B cell (primary cell): ENCODE measurements around the gene PACSIN2. TPM values are rescaled to one million over a fixed set of nuclear protein-coding genes. Genes with fewer than 3 reads are reported as not detected.

Experiments
- ATAC-seq: fragments of 200-7000 bp; cut with Tn5 transposase; one replicate; pipeline ENCODE4 v1.10.0; 2021; ENCODE audit warnings: low read depth, mild to moderate bottlenecking, moderate number of reproducible peaks, moderate library complexity
- CTCF ChIA-PET: fragments of 350-600 bp; sonication (Branson Sonifier 250); formaldehyde crosslinking; loops from one replicate; lab custom pipeline; 2021; ENCODE audit warnings: antibody characterized with exemption, inconsistent platforms; lab: Charles Lee
- POLR2A ChIA-PET: fragments of 350-600 bp; sonication (Branson Sonifier 250); formaldehyde crosslinking; loops from one replicate; lab custom pipeline; 2021; ENCODE audit warnings: antibody characterized with exemption; lab: Charles Lee
- DNase-seq: peaks from one replicate; pipeline ENCODE4 v3.0.0; 2013
- H2AFZ ChIP-seq: 2 replicates; pipeline ENCODE4 v1.6.1; 2012; ENCODE audit warnings: mild to moderate bottlenecking, low read depth, low read length; ENCODE audit not compliant: insufficient read depth, poor library complexity, severe bottlenecking
- H3K27ac ChIP-seq, 2 donors: 1 replicate in 1 of 2; 2 replicates in 1 of 2; pipeline ENCODE4 v1.5.1; 2012 to 2013; ENCODE audit warnings: low read length in 2 of 2, mild to moderate bottlenecking in 2 of 2, moderate library complexity in 1 of 2
- H3K27me3 ChIP-seq, 4 experiments: fragments of 200-600 bp in 1 of 4; sonication (generic) in 1 of 4; replicated peaks in 1 of 4; 1 replicate in 2 of 4; 2 replicates in 2 of 4; pipeline versions ENCODE4 v1.6.1 to v1.7.0; 2013 to 2016; ENCODE audit warnings: low read length in 3 of 4, mild to moderate bottlenecking in 2 of 4, mixed read lengths in 1 of 4, moderate library complexity in 1 of 4; ENCODE audit not compliant: insufficient read depth in 4 of 4, control insufficient read depth in 3 of 4; ENCODE audit errors: control extremely low read depth in 1 of 4
- H3K36me3 ChIP-seq, 2 experiments: replicated peaks in 1 of 2; 1 replicate in 1 of 2; 2 replicates in 1 of 2; pipeline versions ENCODE4 v1.6.1 to v1.7.1; 2013; ENCODE audit warnings: low read length in 1 of 2; ENCODE audit not compliant: insufficient read depth in 2 of 2, control insufficient read depth in 1 of 2; ENCODE audit errors: control extremely low read depth in 1 of 2, extremely low read depth in 1 of 2
- H3K4me1 ChIP-seq, 2 donors: fragments of 200-600 bp in 1 of 2; sonication (generic) in 1 of 2; 1 replicate in 1 of 2; 2 replicates in 1 of 2; pipeline versions ENCODE4 v1.5.1 to v1.6.1; 2013 to 2017; ENCODE audit warnings: low read length in 2 of 2; ENCODE audit not compliant: control insufficient read depth in 2 of 2, insufficient read depth in 2 of 2
- H3K4me2 ChIP-seq: replicated peaks from 2 replicates; pipeline ENCODE3; 2012; ENCODE audit warnings: mild to moderate bottlenecking, low read depth, low read length; ENCODE audit not compliant: poor library complexity, severe bottlenecking
- H3K4me3 ChIP-seq, 5 experiments: fragments of 200-600 bp in 1 of 5; sonication (generic) in 1 of 5; 1 replicate in 3 of 5; 2 replicates in 2 of 5; pipeline versions ENCODE4 v1.5.1 to v1.7.0; 2011 to 2016; ENCODE audit warnings: low read length in 4 of 5, mild to moderate bottlenecking in 4 of 5, low read depth in 2 of 5, control low read depth in 1 of 5, moderate library complexity in 1 of 5; ENCODE audit not compliant: insufficient read depth in 1 of 5; ENCODE audit errors: control extremely low read depth in 1 of 5, extremely low read depth in 1 of 5
- H3K79me2 ChIP-seq: fragments of 200-600 bp; sonication (generic); one replicate; pipeline ENCODE4 v1.6.0; 2016; ENCODE audit warnings: low read length; ENCODE audit not compliant: control insufficient read depth, insufficient read depth
- H3K9ac ChIP-seq: fragments of 200-600 bp; sonication (generic); 2 replicates; pipeline ENCODE4 v1.6.1; 2017; ENCODE audit warnings: mild to moderate bottlenecking, low read length, moderate library complexity
- H3K9me3 ChIP-seq, 3 donors: one replicate each; pipeline versions ENCODE4 v1.6.1 to v1.7.1; 2013; ENCODE audit warnings: low read length in 2 of 3; ENCODE audit not compliant: control insufficient read depth in 2 of 3, insufficient read depth in 1 of 3; ENCODE audit errors: control extremely low read depth in 1 of 3
- H4K20me1 ChIP-seq: 2 replicates; pipeline ENCODE4 v1.6.0; 2012; ENCODE audit warnings: mild to moderate bottlenecking, low read length; ENCODE audit not compliant: insufficient read depth, control insufficient read depth, poor library complexity, severe bottlenecking
- H3K27ac Mint-ChIP-seq: one replicate; pipeline ENCODE4 v1.8.0; 2021; ENCODE audit warnings: mixed read lengths
- H3K27me3 Mint-ChIP-seq: one replicate; pipeline ENCODE4 v1.8.0; 2021; ENCODE audit warnings: mixed read lengths
- H3K4me1 Mint-ChIP-seq: one replicate; pipeline ENCODE4 v1.8.0; 2021; ENCODE audit warnings: mixed read lengths
- H3K4me3 Mint-ChIP-seq: one replicate; pipeline ENCODE4 v1.8.0; 2021; ENCODE audit warnings: mixed read lengths
- H3K9me3 Mint-ChIP-seq: one replicate; pipeline ENCODE4 v1.8.0; 2022; ENCODE audit warnings: mixed read lengths; ENCODE audit not compliant: insufficient read depth
- EZH2 ChIP-seq: IDR thresholded peaks from 2 replicates; pipeline ENCODE4 v1.6.1; 2012; ENCODE audit warnings: borderline replicate concordance, low read depth, mild to moderate bottlenecking, moderate library complexity, low read length; ENCODE audit not compliant: insufficient read depth, poor library complexity, severe bottlenecking
- WGBS: methylation state at CpG from one replicate; pipeline ENCODE4 v1.1.5; 2013; ENCODE audit warnings: missing lambda C conversion rate; ENCODE audit not compliant: insufficient coverage; 5-methylcytosine and 5-hydroxymethylcytosine counted together
- intact Hi-C: fragments of 100-400 bp; cut with micrococcal nuclease; formaldehyde crosslinking; loops from one replicate; pipeline ENCODE4 v1.10.0; 2022
- polyA plus RNA-seq: library from polyadenylated mRNA; depleted of rRNA; stranded (reverse); fragments of >200 nt; gene quantifications from 2 replicates; pipeline ENCODE4 v1.2.3, GENCODE V29; 2012
- total RNA-seq, 2 donors: library from RNA; stranded (reverse); fragments of 120-200 nt in 1 of 2; gene quantifications; 1 replicate in 1 of 2; 2 replicates in 1 of 2; pipeline versions ENCODE4 v1.2.3 to v1.2.4, GENCODE V29; 2013 to 2022
- TF ChIP-seq, protein P1 (sequence below): fragments of 200-600 bp; IDR thresholded peaks from one replicate; pipeline ENCODE4 v1.8.0; 2022; ENCODE audit warnings: antibody characterized with exemption, mild to moderate bottlenecking

PACSIN2 gene
- total and polyA plus RNA-seq, 2 donors (not counting 1 experiment from before 2014, with no cell fraction given) = 26.9 to 59.3 TPM

DNA sequence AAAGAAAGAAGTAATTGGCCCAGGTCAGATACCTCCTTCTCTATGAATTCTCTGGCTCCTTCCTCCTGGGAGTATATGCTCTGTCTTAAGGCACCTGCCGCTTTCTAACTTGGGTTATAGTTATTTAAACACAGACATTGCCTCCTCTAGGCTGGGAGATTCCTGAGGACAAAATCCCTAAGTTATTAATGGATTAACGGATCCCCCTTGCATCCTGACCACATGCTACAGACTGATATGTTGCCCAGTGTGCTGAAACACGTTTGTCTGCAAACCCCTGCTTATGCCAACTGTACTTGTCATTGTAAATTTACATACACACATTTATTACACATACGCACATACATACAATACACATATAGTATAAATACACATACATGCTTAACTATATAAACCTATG lies 35.3 kb downstream of the PACSIN2 start:
- no peaks in the 10 kb centered on the region for H3K9me3 ChIP-seq
- TF ChIP-seq EZH2 = no peak
- TF ChIP-seq, protein P1, sequence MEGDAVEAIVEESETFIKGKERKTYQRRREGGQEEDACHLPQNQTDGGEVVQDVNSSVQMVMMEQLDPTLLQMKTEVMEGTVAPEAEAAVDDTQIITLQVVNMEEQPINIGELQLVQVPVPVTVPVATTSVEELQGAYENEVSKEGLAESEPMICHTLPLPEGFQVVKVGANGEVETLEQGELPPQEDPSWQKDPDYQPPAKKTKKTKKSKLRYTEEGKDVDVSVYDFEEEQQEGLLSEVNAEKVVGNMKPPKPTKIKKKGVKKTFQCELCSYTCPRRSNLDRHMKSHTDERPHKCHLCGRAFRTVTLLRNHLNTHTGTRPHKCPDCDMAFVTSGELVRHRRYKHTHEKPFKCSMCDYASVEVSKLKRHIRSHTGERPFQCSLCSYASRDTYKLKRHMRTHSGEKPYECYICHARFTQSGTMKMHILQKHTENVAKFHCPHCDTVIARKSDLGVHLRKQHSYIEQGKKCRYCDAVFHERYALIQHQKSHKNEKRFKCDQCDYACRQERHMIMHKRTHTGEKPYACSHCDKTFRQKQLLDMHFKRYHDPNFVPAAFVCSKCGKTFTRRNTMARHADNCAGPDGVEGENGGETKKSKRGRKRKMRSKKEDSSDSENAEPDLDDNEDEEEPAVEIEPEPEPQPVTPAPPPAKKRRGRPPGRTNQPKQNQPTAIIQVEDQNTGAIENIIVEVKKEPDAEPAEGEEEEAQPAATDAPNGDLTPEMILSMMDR = no peak
- Mint-ChIP-seq H3K27ac (no peak overlapping the region), H3K4me1 (peaks cover 38% of the 10 kb centered on the region), H3K27me3 (no peaks in the 10 kb centered on the region), H3K9me3 (no peaks in the 10 kb centered on the region), H3K4me3 (no peak overlapping the region)
- intact Hi-C loops = no loop called here
- peaks cover 60% of the 10 kb centered on the region for H3K79me2 ChIP-seq
- no peak overlapping the region for H3K27ac ChIP-seq
- peaks cover 0 to 2% of the 10 kb centered on the region in 2 experiments for H3K36me3 ChIP-seq
- WGBS = 100% methylated on average over 2 of the region's 4 CpGs
- H3K9ac ChIP-seq = no peak overlapping the region
- no peak overlapping the region for H3K4me3 ChIP-seq
- peaks cover 12 to 17% of the 10 kb centered on the region in 2 donors for H3K4me1 ChIP-seq
- ChIA-PET CTCF (interaction anchor here (1.4 kb wide), 1 partner anchor 112 kb away, joined by 3 read pairs; no protein-coding TSS in a partner anchor), POLR2A (interaction anchor here (0.6 kb wide), 1 partner anchor 22 kb away, joined by 3 read pairs; no protein-coding TSS in a partner anchor)
- no peak overlapping the region for H3K4me2 ChIP-seq
- H2AFZ ChIP-seq = no peak overlapping the region
- peaks cover 39% of the 10 kb centered on the region for H4K20me1 ChIP-seq
- DNase-seq = no peak
- no peak for ATAC-seq
- no peaks in the 10 kb centered on the region for H3K27me3 ChIP-seq

DNA sequence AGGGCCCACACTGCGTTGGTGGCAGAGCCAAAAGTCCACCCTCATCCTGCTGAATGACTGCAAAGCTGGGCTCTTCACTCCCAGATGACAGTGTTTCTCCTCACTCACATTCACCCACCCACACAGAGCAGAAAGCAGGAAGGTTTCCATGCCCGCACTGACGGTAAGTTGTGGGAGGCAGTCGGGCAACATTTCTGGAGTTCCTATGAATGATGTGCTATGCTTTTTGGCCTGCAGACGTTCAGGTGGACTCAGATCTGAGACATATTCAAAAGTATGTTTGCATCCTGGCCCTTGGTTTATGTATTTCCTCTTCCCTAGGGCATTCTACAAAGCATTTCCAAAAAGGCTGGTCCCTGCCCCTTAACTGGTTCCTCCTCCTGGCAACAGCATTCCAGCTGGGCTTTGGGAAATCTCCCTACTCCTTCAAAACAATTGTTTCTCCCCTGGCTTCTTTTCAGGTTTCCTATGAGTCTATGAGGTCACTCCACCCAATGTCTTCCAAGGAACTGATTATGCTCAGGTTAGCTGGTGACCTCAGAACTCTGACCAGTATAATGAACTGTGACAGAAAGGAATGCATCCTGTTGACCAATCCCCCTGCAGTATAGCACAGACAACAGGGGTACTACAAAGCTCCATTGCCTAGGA lies 36.4 kb downstream of the PACSIN2 start:
- intact Hi-C loops = no loop called here
- H3K27ac Mint-ChIP-seq = peak overlapping the region; percentile 2
- no peaks in the 10 kb centered on the region for H3K9me3 ChIP-seq
- peaks cover 0 to 2% of the 10 kb centered on the region in 2 experiments for H3K36me3 ChIP-seq
- ChIA-PET POLR2A (no interaction called here), CTCF (interaction anchor here (1.4 kb wide), 1 partner anchor 111 kb away, joined by 3 read pairs; no protein-coding TSS in a partner anchor)
- no peak overlapping the region for H3K4me3 ChIP-seq
- no peaks in the 10 kb centered on the region for H3K27me3 ChIP-seq
- no peaks in the 10 kb centered on the region for H3K9me3 Mint-ChIP-seq
- ATAC-seq (no peak), DNase-seq (no peak)
- H4K20me1 ChIP-seq = peaks cover 43% of the 10 kb centered on the region
- no peaks in the 10 kb centered on the region for H3K27me3 Mint-ChIP-seq
- peaks cover 15 to 20% of the 10 kb centered on the region in 2 donors for H3K4me1 ChIP-seq
- peaks cover 41% of the 10 kb centered on the region for H3K4me1 Mint-ChIP-seq
- no peak for TF ChIP-seq EZH2
- TF ChIP-seq, protein P1 = no peak
- no peak overlapping the region for H2AFZ ChIP-seq
- no peak overlapping the region for H3K4me2 ChIP-seq
- WGBS = 94% methylated on average over 3 of the region's 5 CpGs
- no peak overlapping the region for H3K4me3 Mint-ChIP-seq
- H3K79me2 ChIP-seq = peaks cover 60% of the 10 kb centered on the region
- H3K27ac ChIP-seq = peak overlapping the region in 1 of 2 donors; percentile 25
- H3K9ac ChIP-seq = no peak overlapping the region
